Activated naive CD4-positive, alpha-beta T cell treated with anti-CD3 and anti-CD28 coated beads, Interleukin-2, amount 50 U/mL, for 72 hours (primary cell): ENCODE measurements around the gene EML4. TPM values are rescaled to one million over a fixed set of nuclear protein-coding genes. Genes with fewer than 3 reads are reported as not detected.
"Not testable (repeated sequence)": the region's sequence is repeated elsewhere in the genome, so short reads cannot be mapped to it uniquely, and the experiment has no call there.

ENCODE experiments used
- ATAC-seq, 2 donors: fragments of 150-1000 bp; cut with Tn5 transposase; 2 replicates each; pipeline ENCODE4 v1.10.0; 2021; ENCODE audit warnings: mild to moderate bottlenecking in 2 of 2, moderate library complexity in 2 of 2
- DNase-seq, 2 donors: peaks; one replicate each; pipeline ENCODE4 v3.0.0; 2021 to 2022; ENCODE audit warnings: low spot score in 2 of 2
- H3K27ac Mint-ChIP-seq, 2 donors: one replicate each; pipeline ENCODE4 v1.8.0; 2022; ENCODE audit warnings: mild to moderate bottlenecking in 2 of 2, mixed read lengths in 2 of 2
- H3K36me3 Mint-ChIP-seq, 2 donors: one replicate each; pipeline ENCODE4 v1.8.0; 2022; ENCODE audit warnings: mixed read lengths in 2 of 2
- H3K9me3 Mint-ChIP-seq, 2 donors: one replicate each; pipeline ENCODE4 v1.8.0; 2022; ENCODE audit warnings: mixed read lengths in 2 of 2
- total RNA-seq, 2 donors: library from RNA; stranded (reverse); gene quantifications; one replicate each; pipeline ENCODE4 v1.2.3, GENCODE V29; 2022

The EML4 gene
- total RNA-seq, 2 donors from 2014 or later = 56.6 to 85.7 TPM

GRCh38 chr2:42164046-42164445 is 5.1 kb upstream of the EML4 start:
- no peak for ATAC-seq
- no peak for DNase-seq
- Mint-ChIP-seq H3K9me3 (no peaks in the 10 kb centered on the region), H3K36me3 (no peaks in the 10 kb centered on the region), H3K27ac (no peak overlapping the region)

- H3K9me3 Mint-ChIP-seq = no peaks in the 10 kb centered on the region
- ATAC-seq = no peak
- H3K36me3 Mint-ChIP-seq = no peaks in the 10 kb centered on the region
- DNase-seq = no peak
- no peak overlapping the region for H3K27ac Mint-ChIP-seq
Measured at GRCh38 chr2:42164971-42165370, 4.2 kb upstream of the EML4 start.

GRCh38 chr2:42167458-42167857 is 1.7 kb upstream of the EML4 start:
- H3K36me3 Mint-ChIP-seq = no peaks in the 10 kb centered on the region
- H3K27ac Mint-ChIP-seq = no peak overlapping the region
- H3K9me3 Mint-ChIP-seq = no peaks in the 10 kb centered on the region
- ATAC-seq (no peak), DNase-seq (no peak)

- H3K36me3 Mint-ChIP-seq = peaks cover 0 to 6% of the 10 kb centered on the region in 2 donors
- H3K27ac Mint-ChIP-seq = no peak overlapping the region
- ATAC-seq = no peak
- H3K9me3 Mint-ChIP-seq = no peaks in the 10 kb centered on the region
- DNase-seq = no peak
Measured at GRCh38 chr2:42168459-42169099, 574 bp upstream of the EML4 start.

GRCh38 chr2:42169874-42170521 is 845 bp downstream of the EML4 start:
- no peak for DNase-seq
- no peak overlapping the region for H3K27ac Mint-ChIP-seq
- no peaks in the 10 kb centered on the region for H3K9me3 Mint-ChIP-seq
- peaks cover 0 to 6% of the 10 kb centered on the region in 2 donors for H3K36me3 Mint-ChIP-seq
- peak; percentile 3 to 24 for ATAC-seq

- no peaks in the 10 kb centered on the region for H3K9me3 Mint-ChIP-seq
- ATAC-seq (no peak), DNase-seq (no peak)
- H3K27ac Mint-ChIP-seq = no peak overlapping the region
- peaks cover 0 to 7% of the 10 kb centered on the region in 2 donors for H3K36me3 Mint-ChIP-seq
Measured at GRCh38 chr2:42170619-42171395, 1.7 kb downstream of the EML4 start.

GRCh38 chr2:42171396-42171980 is 2.3 kb downstream of the EML4 start:
- peaks cover 0 to 14% of the 10 kb centered on the region in 2 donors for H3K36me3 Mint-ChIP-seq
- no peak overlapping the region for H3K27ac Mint-ChIP-seq
- DNase-seq (peak in 1 of 2 donors; percentile 20), ATAC-seq (peak in 1 of 2 donors; percentile 30)
- no peaks in the 10 kb centered on the region for H3K9me3 Mint-ChIP-seq

- peaks cover 0 to 15% of the 10 kb centered on the region in 2 donors for H3K36me3 Mint-ChIP-seq
- H3K9me3 Mint-ChIP-seq = no peaks in the 10 kb centered on the region
- H3K27ac Mint-ChIP-seq = no peak overlapping the region
- DNase-seq (no peak), ATAC-seq (no peak)
Measured at GRCh38 chr2:42172020-42172419, 2.9 kb downstream of the EML4 start.

- DNase-seq (no peak), ATAC-seq (no peak)
- Mint-ChIP-seq H3K36me3 (peaks cover 0 to 15% of the 10 kb centered on the region in 2 donors), H3K27ac (peak overlapping the region in 1 of 2 donors; percentile 14), H3K9me3 (no peaks in the 10 kb centered on the region)
Measured at GRCh38 chr2:42172566-42172965, 3.4 kb downstream of the EML4 start.

- Mint-ChIP-seq H3K27ac (peak overlapping the region in 1 of 2 donors; percentile 14), H3K36me3 (peaks cover 0 to 15% of the 10 kb centered on the region in 2 donors)
- not testable (repeated sequence) for DNase-seq, H3K9me3 Mint-ChIP-seq, ATAC-seq
Measured at GRCh38 chr2:42173467-42173866, 4.3 kb downstream of the EML4 start.

GRCh38 chr2:42176992-42177738 is 8.0 kb downstream of the EML4 start:
- peak overlapping the region in 1 of 2 donors; percentile 20 for H3K27ac Mint-ChIP-seq
- H3K36me3 Mint-ChIP-seq = peaks cover 0 to 21% of the 10 kb centered on the region in 2 donors
- ATAC-seq (no peak), DNase-seq (no peak)
- H3K9me3 Mint-ChIP-seq = no peaks in the 10 kb centered on the region

- no peak for ATAC-seq
- H3K9me3 Mint-ChIP-seq = no peaks in the 10 kb centered on the region
- peak overlapping the region in 1 of 2 donors; percentile 20 for H3K27ac Mint-ChIP-seq
Measured at GRCh38 chr2:42178335-42178734, 9.2 kb downstream of the EML4 start.

GRCh38 chr2:42180300-42180699 is 11.1 kb downstream of the EML4 start:
- no peak for DNase-seq
- Mint-ChIP-seq H3K27ac (no peak overlapping the region), H3K36me3 (peaks cover 0 to 16% of the 10 kb centered on the region in 2 donors), H3K9me3 (no peaks in the 10 kb centered on the region)
- ATAC-seq = peak in 1 of 2 donors; percentile 56

More at GRCh38 chr2:42178335-42178734, 9.2 kb downstream of the EML4 start:
- H3K36me3 Mint-ChIP-seq = peaks cover 0 to 16% of the 10 kb centered on the region in 2 donors
- no peak for DNase-seq

GRCh38 chr2:42182654-42183308 is 13.6 kb downstream of the EML4 start:
- peaks cover 0 to 14% of the 10 kb centered on the region in 2 donors for H3K36me3 Mint-ChIP-seq
- H3K9me3 Mint-ChIP-seq = no peaks in the 10 kb centered on the region
- ATAC-seq (no peak), DNase-seq (no peak)
- H3K27ac Mint-ChIP-seq = no peak overlapping the region

- no peaks in the 10 kb centered on the region for H3K9me3 Mint-ChIP-seq
- H3K36me3 Mint-ChIP-seq = peaks cover 0 to 17% of the 10 kb centered on the region in 2 donors
- DNase-seq = no peak
- ATAC-seq = no peak
- H3K27ac Mint-ChIP-seq = no peak overlapping the region
Measured at GRCh38 chr2:42183775-42184174, 14.6 kb downstream of the EML4 start.

- ATAC-seq (no peak), DNase-seq (no peak)
- H3K27ac Mint-ChIP-seq = peak overlapping the region in 1 of 2 donors; percentile 30
- H3K36me3 Mint-ChIP-seq = peaks cover 0 to 17% of the 10 kb centered on the region in 2 donors
- H3K9me3 Mint-ChIP-seq = no peaks in the 10 kb centered on the region
Measured at GRCh38 chr2:42184346-42184745, 15.2 kb downstream of the EML4 start.
